Endothelial cell of umbilical vein (primary cell): ENCODE results near the gene GDF11. TPM values are rescaled to one million over a fixed set of nuclear protein-coding genes. Genes with fewer than 3 reads are reported as not detected.

Experiments
- BruUV-seq: library from RNA; stranded (reverse); fragments of 400-500 nt; replicated peaks from 2 replicates; lab custom pipeline; 2021; lab: Mats Ljungman, UMichigan
- CTCF ChIA-PET: fragments of 300-600, 350-600 bp; sonication (Branson Sonifier 250); formaldehyde crosslinking; loops from one replicate; lab custom pipeline; 2021; ENCODE audit warnings: antibody characterized with exemption, inconsistent platforms; lab: Charles Lee
- POLR2A ChIA-PET: fragments of 300-600, 350-600 bp; sonication (Branson Sonifier 250); formaldehyde crosslinking; loops from one replicate; lab custom pipeline; 2021; ENCODE audit warnings: antibody characterized with exemption, inconsistent platforms; lab: Charles Lee
- DNase-seq: peaks from one replicate; pipeline ENCODE4 v3.0.0-alpha.2; 2011; ENCODE audit warnings: low read depth, low spot score
- FAIRE-seq: peaks from 2 replicates; lab custom pipeline; 2011; peaks lifted over from hg19 to GRCh38; lab: Jason Lieb, UNC
- H2AFZ ChIP-seq: 2 replicates; pipeline ENCODE4 v1.6.0; 2012; ENCODE audit warnings: low read depth, low read length, control low read depth, inconsistent platforms
- H3K27ac ChIP-seq: 2 replicates; pipeline ENCODE4 v1.5.1; 2011; ENCODE audit warnings: low read depth, mild to moderate bottlenecking, control low read depth, low read length, moderate library complexity; ENCODE audit not compliant: insufficient read depth
- H3K27me3 ChIP-seq, 2 experiments: 2 replicates each; pipeline versions ENCODE4 v1.6.0 to v1.6.1; 2011; ENCODE audit warnings: low read length in 2 of 2, mixed read lengths in 1 of 2; ENCODE audit not compliant: control insufficient read depth in 2 of 2, insufficient read depth in 2 of 2
- H3K36me3 ChIP-seq, 2 experiments: 2 replicates in 1 of 2; 3 replicates in 1 of 2; pipeline ENCODE4 v1.5.1; 2011; ENCODE audit warnings: low read length in 2 of 2, mild to moderate bottlenecking in 1 of 2, moderate library complexity in 1 of 2; ENCODE audit not compliant: control insufficient read depth in 2 of 2, insufficient read depth in 2 of 2; ENCODE audit errors: extremely low read depth in 1 of 2
- H3K4me1 ChIP-seq: 3 replicates; pipeline ENCODE4 v1.5.1; 2011; ENCODE audit warnings: mild to moderate bottlenecking, low read length; ENCODE audit not compliant: control insufficient read depth, insufficient read depth; ENCODE audit errors: extremely low read depth
- H3K4me2 ChIP-seq: 2 replicates; pipeline ENCODE4 v1.6.1; 2011; ENCODE audit warnings: low read length, control low read depth, mixed read lengths; ENCODE audit not compliant: insufficient read depth
- H3K4me3 ChIP-seq, 3 experiments: fragments of 200-600 bp in 1 of 3; sonication (generic), shearing (Covaris generic) in 1 of 3; replicated peaks in 1 of 3; 2 replicates each; pipeline ENCODE4 v1.5.1; 2011 to 2016; ENCODE audit warnings: control low read depth in 3 of 3, low read length in 3 of 3, mild to moderate bottlenecking in 2 of 3, inconsistent platforms in 1 of 3, low read depth in 1 of 3, moderate library complexity in 1 of 3; ENCODE audit not compliant: insufficient read depth in 1 of 3
- H3K79me2 ChIP-seq: 2 replicates; pipeline ENCODE4 v1.6.0; 2012; ENCODE audit warnings: low read length, inconsistent platforms; ENCODE audit not compliant: control insufficient read depth, insufficient read depth
- H3K9ac ChIP-seq: replicated peaks from 2 replicates; pipeline ENCODE3; 2011; ENCODE audit warnings: low read length, control low read depth; ENCODE audit not compliant: insufficient read depth; ENCODE audit errors: extremely low read depth
- H3K9me1 ChIP-seq: replicated peaks from 3 replicates; pipeline ENCODE4 v1.6.0; 2011; ENCODE audit warnings: mild to moderate bottlenecking, low read length; ENCODE audit not compliant: control insufficient read depth, insufficient read depth; ENCODE audit errors: extremely low read depth
- H3K9me3 ChIP-seq: replicated peaks from 2 replicates; pipeline ENCODE4 v1.5.1; 2012; ENCODE audit warnings: low read length, inconsistent platforms; ENCODE audit not compliant: control insufficient read depth, insufficient read depth
- H4K20me1 ChIP-seq: replicated peaks from 2 replicates; pipeline ENCODE3; 2011; ENCODE audit warnings: mild to moderate bottlenecking, low read length; ENCODE audit not compliant: control insufficient read depth, insufficient read depth; ENCODE audit errors: extremely low read depth
- CTCF ChIP-seq, 2 donors: IDR thresholded peaks; 1 replicate in 1 of 2; 2 replicates in 1 of 2; pipeline ENCODE4 v1.5.1; 2011; ENCODE audit warnings: low read length in 2 of 2, mild to moderate bottlenecking in 2 of 2, moderate library complexity in 2 of 2, control low read depth in 1 of 2, inconsistent platforms in 1 of 2, low read depth in 1 of 2; ENCODE audit not compliant: insufficient read depth in 1 of 2; ENCODE audit errors: extremely low read depth in 1 of 2
- EZH2 ChIP-seq: IDR thresholded peaks from 2 replicates; pipeline ENCODE4 v1.6.1; 2012; ENCODE audit warnings: borderline replicate concordance, low read depth, mild to moderate bottlenecking, moderate library complexity, low read length, inconsistent platforms; ENCODE audit not compliant: severe bottlenecking
- FOS ChIP-seq: IDR thresholded peaks from 2 replicates; pipeline ENCODE4 v1.6.1; 2011; ENCODE audit warnings: mild to moderate bottlenecking, low read length, moderate library complexity, borderline replicate concordance; ENCODE audit not compliant: insufficient read depth
- GATA2 ChIP-seq: IDR thresholded peaks from 2 replicates; pipeline ENCODE4 v1.7.0; 2011; ENCODE audit warnings: low read depth, mild to moderate bottlenecking, moderate library complexity, mixed read lengths, low read length; ENCODE audit not compliant: insufficient read length, insufficient read depth
- JUN ChIP-seq: IDR thresholded peaks from 2 replicates; pipeline ENCODE4 v1.6.1; 2011; ENCODE audit warnings: borderline replicate concordance, low read depth; ENCODE audit not compliant: insufficient read length, insufficient read depth
- MYC ChIP-seq: IDR thresholded peaks from one replicate; pipeline ENCODE4 v1.6.1; 2011; ENCODE audit warnings: mild to moderate bottlenecking, low read depth, low read length
- POLR2A ChIP-seq: IDR thresholded peaks from 2 replicates; pipeline ENCODE4 v1.6.1; 2012; ENCODE audit warnings: low read depth, mild to moderate bottlenecking, control low read depth, low read length
- POLR2AphosphoS5 ChIP-seq: IDR thresholded peaks from 2 replicates; pipeline ENCODE4 v1.6.1; 2012; ENCODE audit warnings: low read depth, mild to moderate bottlenecking, control low read depth, low read length, moderate library complexity; ENCODE audit not compliant: insufficient read depth
- dilution Hi-C: fragments of 300-500 bp; cut with MboI; formaldehyde crosslinking; loops from one replicate; pipeline ENCODE4 v1.15.0; 2019; ENCODE audit warnings: low sequenced_read_pairs; ENCODE audit not compliant: extremely low pct_ligation_motif_present
- intact Hi-C: fragments of 100-400 bp; cut with micrococcal nuclease; formaldehyde crosslinking; loops from one replicate; pipeline ENCODE4 v1.10.0; 2022
- polyA plus RNA-seq, 4 experiments: library from polyadenylated mRNA; depleted of rRNA in 3 of 4; stranded (reverse) in 3 of 4; unstranded in 1 of 4; fragments of >200 nt; gene quantifications; 2 replicates each; pipeline versions ENCODE4 v1.2.1 to v1.2.3, GENCODE V29; 2011 to 2012; ENCODE audit warnings: missing spikeins in 1 of 4
- total RNA-seq: library from RNA; stranded (reverse); gene quantifications from 2 replicates; pipeline ENCODE4 v1.2.3, GENCODE V29; 2021
- TF ChIP-seq, protein P1 (sequence below): IDR thresholded peaks from 2 replicates; pipeline ENCODE4 v1.6.1; 2011; ENCODE audit not compliant: insufficient read depth, insufficient read length

Gene GDF11
- total and polyA plus RNA-seq, 2 donors (not counting 3 experiments of a cell fraction or from before 2014, with no cell fraction given): 10.0 to 18.7 TPM

DNA sequence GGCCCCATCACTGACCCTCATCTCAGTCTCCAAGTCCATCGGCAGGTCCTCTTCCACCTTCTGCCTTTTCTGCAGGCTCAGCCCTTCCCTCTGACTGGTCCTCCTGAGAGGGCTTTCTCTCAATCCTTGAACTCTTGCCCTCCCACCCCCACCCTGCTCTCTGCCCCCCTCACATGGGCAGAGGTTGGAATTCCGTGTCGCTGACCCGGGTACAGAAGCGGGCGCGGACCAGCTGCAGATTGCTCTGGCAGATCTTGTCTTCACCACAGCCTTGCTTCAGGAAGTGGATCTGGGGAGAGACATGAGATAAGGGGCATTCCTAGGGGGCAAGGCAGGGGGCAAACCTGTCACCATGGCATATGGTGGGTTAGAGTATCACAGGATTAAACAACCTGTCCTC, 47.6 kb upstream of the GDF11 start:
- Histone ChIP-seq H3K9ac (no peak overlapping the region), H2AFZ (no peak overlapping the region), H3K79me2 (no peaks in the 10 kb centered on the region), H3K9me1 (no peaks in the 10 kb centered on the region), H4K20me1 (no peaks in the 10 kb centered on the region), H3K36me3 (no peaks in the 10 kb centered on the region), H3K4me2 (no peak overlapping the region), H3K4me1 (no peaks in the 10 kb centered on the region), H3K4me3 (no peak overlapping the region), H3K27me3 (no peaks in the 10 kb centered on the region), H3K9me3 (no peaks in the 10 kb centered on the region), H3K27ac (no peak overlapping the region)
- ChIA-PET CTCF (interaction anchor here (1.2 to 2.9 kb wide), 2 partner anchors 39 to 49 kb away, joined by 3 to 15 read pairs; no protein-coding TSS in a partner anchor), POLR2A (no interaction called here)
- DNase-seq: no peak
- intact Hi-C loops: no loop called here
- TF ChIP-seq CTCF (IDR thresholded peaks at IDR 0.05; ENCODE audit: extremely low read depth in 1 of 2, insufficient read depth in 1 of 2, low read depth in 1 of 2, low read length in 2 of 2) (no peak), MYC (no peak), POLR2AphosphoS5 (no peak), GATA2 (no peak), POLR2A (no peak), FOS (no peak), EZH2 (no peak), JUN (no peak)
- TF ChIP-seq, protein P1, sequence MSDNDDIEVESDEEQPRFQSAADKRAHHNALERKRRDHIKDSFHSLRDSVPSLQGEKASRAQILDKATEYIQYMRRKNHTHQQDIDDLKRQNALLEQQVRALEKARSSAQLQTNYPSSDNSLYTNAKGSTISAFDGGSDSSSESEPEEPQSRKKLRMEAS: no peak
- no TSS peak for BruUV-seq
- dilution Hi-C loops: no loop called here
- no peak for FAIRE-seq
